GM18502 (cell line): ENCODE results near the gene RGS7.
"Not testable (repeated sequence)": the region's sequence is repeated elsewhere in the genome, so short reads cannot be mapped to it uniquely, and the experiment has no call there.

ENCODE experiments used
- ATAC-seq: cut with Tn5 transposase; IDR thresholded peaks from one replicate; pipeline ENCODE4 v1.9.1; 2021; ENCODE audit warnings: mild to moderate bottlenecking; ENCODE audit not compliant: unreplicated experiment, poor library complexity

The RGS7 gene

GRCh38 chr1:241275981-241276380, 81.0 kb downstream of the RGS7 start:
- ATAC-seq: no peak

GRCh38 chr1:241275226-241275625, 81.8 kb downstream of the RGS7 start:
- no peak for ATAC-seq

GRCh38 chr1:241274693-241275092, 82.3 kb downstream of the RGS7 start:
- ATAC-seq: no peak

DNA sequence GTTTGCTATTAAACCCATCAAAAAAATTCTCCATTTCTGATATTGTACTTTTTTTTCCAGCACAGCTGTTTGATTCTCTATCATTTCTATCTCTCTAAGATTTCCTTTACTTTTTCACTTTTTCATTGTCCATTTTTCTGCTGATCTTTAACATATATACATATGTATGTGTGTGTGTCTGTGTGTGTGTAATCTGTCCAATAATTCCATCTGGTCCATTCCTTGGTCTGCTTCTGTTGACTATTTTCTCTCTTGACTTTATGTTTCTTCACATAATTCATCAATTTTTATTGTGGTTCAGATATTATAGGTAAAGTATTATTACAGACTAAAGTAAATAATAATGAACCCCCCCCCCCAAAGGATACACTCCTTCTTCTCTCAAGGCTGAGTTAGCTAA, 84.2 kb downstream of the RGS7 start:
- ATAC-seq: no peak

- ATAC-seq: no peak
Observed at GRCh38 chr1:241271427-241271826, 85.6 kb downstream of the RGS7 start.

GRCh38 chr1:241270016-241270415, 87.0 kb downstream of the RGS7 start:
- ATAC-seq: no peak

GRCh38 chr1:241269116-241269515, 87.9 kb downstream of the RGS7 start:
- no peak for ATAC-seq

DNA sequence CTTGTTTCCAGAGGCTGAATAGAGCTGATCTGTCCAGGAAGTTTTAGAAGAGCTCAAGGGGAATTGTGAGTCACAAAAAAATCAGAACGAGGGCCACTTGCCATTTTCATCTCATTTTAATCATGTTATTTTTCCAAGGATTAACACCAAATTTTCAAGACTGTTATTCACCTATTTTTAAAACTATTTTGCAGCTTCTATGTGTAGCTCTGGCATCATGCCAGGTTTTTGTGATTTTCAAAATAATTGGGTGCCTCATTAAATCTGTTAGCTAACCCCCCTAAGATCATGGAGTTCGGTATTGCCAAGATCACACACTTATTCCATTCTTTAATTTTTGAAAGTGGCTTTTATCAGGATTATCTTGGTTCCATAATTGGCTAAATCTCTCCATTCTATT, 90.9 kb downstream of the RGS7 start:
- ATAC-seq: no peak

DNA sequence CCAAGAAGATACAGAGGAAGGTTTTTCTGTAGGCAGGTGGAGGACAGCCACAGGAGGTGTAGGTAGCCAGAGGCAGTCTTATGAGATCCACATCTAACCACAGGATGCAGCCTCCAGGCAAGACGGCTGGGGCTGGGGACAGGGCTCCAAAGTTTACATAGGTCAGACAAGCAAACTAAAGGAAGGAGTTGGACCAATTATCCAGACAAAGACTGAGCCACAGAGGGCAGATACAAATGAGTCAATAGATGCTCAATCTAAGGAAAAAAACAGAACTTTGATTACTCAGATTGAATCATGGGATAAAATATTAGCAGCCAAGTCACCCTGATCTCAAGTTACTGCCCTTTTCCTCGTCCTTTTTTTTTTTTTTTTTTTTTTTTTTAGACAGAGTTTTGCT, 91.6 kb downstream of the RGS7 start:
- no peak for ATAC-seq

- no peak for ATAC-seq
Observed at GRCh38 chr1:241263346-241263745, 93.7 kb downstream of the RGS7 start.

DNA sequence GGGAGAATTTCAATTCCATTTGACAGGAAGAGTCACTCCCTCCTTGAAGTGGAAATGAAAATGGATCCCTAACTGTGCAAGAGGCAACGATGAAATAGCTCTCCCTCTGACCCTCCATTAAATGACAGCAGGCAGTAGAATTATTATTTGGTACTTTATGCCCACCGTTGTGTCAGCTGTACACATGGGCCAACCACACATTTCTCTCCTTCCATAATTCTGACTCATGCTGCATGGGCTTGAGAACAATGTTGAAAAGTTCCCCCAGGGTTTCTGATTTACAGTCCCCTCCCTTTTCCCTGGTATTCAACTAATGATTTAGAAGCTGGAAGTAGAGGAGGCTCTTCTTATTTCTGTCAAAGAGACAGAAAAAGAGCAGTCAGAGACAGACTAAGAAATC, 103.5 kb downstream of the RGS7 start:
- ATAC-seq: no peak

GRCh38 chr1:241250465-241250864, 106.5 kb downstream of the RGS7 start:
- no peak for ATAC-seq

GRCh38 chr1:241240069-241240468, 116.9 kb downstream of the RGS7 start:
- ATAC-seq: no peak

DNA sequence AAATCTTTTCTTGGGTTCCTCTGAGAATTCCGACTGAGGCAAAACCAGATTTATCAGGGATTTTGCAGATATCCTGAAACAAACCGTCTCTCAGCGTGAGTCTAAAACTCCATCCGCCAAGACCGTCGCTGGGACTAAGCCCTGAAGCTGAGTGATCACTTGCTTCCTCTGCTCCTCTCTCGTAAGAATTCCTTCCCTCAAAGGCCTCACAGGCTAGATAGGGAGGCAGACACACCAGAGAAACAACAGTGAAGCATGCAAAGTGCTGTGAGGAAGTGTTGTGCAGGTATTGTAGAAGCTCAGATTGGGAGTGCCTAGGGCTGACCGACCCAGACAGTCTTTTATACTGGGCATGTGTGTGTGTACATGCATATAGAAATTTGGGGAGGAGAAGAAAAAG, 119.1 kb downstream of the RGS7 start:
- ATAC-seq: no peak

GRCh38 chr1:241235256-241235897, 121.6 kb downstream of the RGS7 start:
- ATAC-seq: no peak

DNA sequence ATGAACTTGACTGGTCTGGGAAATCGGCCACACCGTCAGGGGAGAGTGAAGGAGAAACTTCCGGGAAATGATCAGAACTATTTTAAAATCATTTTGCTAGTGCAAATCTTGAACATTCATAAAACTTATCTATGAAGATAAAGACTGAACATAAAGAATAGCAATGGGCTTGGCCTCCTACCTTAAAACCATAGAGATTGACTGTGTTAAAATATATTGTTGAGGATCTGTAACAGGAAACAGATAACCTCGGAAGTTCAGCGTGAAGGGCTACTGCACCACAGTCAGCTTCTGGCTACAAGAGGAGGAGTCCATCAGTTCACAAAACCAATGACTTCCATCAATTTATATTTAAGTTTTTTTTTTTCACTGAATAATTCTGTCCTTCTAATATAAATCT, 127.3 kb downstream of the RGS7 start:
- no peak for ATAC-seq

DNA sequence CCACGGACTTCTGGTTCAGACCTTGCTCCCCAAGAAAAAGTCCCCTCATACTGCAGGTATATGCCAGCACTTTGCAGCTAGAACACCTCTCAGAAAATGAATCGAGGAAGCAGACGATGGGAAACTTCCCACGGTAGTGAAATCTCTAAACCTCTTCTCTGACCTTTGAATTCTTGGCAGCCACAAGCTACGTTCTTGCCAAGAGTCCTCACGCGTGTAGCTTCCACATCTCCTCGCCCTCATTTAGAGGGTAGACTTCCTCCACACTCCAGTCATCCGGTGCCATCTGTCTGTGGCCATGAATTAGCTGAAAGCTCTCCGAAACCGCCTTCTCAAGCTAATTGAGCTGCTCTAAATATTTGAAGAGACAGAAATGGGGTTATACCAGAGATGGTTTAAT, 127.8 kb downstream of the RGS7 start:
- ATAC-seq: no peak

DNA sequence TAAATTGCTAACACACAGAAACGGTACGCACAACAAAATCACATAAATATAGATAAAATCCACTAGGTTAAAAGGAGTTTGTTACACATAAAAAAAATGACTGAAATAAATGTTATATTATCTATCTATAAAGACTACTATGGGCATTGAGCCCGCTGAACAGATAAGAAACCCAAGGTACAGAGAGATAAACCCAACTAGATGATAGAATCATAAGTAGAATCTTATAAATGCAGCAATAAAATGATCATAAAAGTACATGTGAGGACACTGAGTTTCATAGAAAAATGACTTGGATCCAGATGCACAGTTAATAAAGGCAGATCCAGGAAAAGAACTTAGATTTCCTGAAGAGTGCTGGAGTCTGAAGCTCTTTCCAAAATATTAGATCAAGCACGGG, 128.7 kb downstream of the RGS7 start:
- ATAC-seq: no peak

DNA sequence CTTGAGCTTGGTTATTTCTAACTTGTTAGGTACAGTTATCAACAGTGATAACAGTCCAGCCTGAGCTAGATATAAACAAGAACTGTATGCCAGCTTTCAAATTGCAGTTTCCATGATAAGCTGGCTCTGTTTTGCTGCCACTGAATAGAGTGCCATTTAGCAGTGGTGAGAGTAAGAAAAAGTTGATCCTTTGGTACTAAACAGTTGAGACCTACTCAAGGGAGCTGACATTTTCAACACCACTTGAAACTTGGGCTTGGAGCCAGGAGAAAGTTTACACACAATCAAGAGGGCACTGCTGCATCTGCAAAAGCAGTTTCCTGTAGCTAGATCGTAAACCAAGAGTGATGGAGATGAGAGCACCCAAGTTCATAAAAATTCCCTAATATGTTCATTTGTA, 131.3 kb downstream of the RGS7 start:
- no peak for ATAC-seq

GRCh38 chr1:241224189-241224588, 132.8 kb downstream of the RGS7 start:
- not testable (repeated sequence) for ATAC-seq

DNA sequence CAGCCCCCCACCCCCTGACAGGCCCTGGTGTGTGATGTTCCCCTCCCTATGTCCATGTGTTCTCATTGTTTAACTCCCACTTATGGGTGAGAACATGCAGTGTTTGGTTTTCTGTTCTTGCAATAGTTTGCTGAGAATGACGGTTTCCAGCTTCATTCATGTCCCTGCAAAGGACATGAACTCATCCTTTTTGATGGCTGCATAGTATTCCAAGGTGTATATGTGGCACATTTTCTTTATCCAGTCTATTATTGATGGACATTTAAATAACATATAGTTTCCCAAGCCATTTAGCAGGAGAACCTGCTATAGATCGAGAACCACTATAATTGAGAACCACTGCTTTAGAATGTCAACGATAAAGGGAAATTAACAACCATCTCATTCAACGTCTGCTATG, 134.2 kb downstream of the RGS7 start:
- not testable (repeated sequence) for ATAC-seq

DNA sequence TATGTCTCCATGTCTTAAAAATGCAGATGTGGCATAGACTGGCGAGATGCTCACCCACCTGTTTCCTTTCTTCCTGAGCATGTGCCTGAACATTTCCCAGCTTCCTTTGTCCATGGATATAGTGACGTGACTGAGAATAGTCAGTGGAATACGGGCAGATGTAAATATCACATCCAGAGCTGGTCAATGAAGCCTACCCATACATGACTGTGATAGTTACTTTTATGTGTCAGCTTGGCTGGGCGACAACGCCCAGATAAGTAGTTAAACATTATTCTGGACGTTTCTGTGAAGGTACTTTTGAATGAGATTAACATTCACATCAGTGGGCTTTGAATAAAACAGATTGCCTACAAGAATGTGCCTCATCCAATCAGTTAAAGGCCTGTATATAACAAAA, 135.7 kb downstream of the RGS7 start:
- no peak for ATAC-seq

- not testable (repeated sequence) for ATAC-seq
Observed at GRCh38 chr1:241220913-241221312, 136.1 kb downstream of the RGS7 start.
